HG03064 (cell line): Measurements from ENCODE around the gene AR.
"Not testable (repeated sequence)": the region's sequence is repeated elsewhere in the genome, so short reads cannot be mapped to it uniquely, and the experiment has no call there.

Experiments
- ATAC-seq: cut with Tn5 transposase; IDR thresholded peaks from one replicate; pipeline ENCODE4 v1.9.1; 2021; ENCODE audit warnings: low read depth; ENCODE audit not compliant: unreplicated experiment

AR gene

GRCh38 chrX:67622053-67622585 is 78.3 kb downstream of the AR start:
- ATAC-seq = no peak

GRCh38 chrX:67624325-67624724 is 80.5 kb downstream of the AR start:
- ATAC-seq = no peak

GRCh38 chrX:67635424-67635823 is 91.6 kb downstream of the AR start:
- ATAC-seq = no peak

- ATAC-seq = no peak
Observed at GRCh38 chrX:67636532-67636931, 92.7 kb downstream of the AR start.

- not testable (repeated sequence) for ATAC-seq
Observed at GRCh38 chrX:67637293-67637692, 93.5 kb downstream of the AR start.

GRCh38 chrX:67648361-67648760 is 104.5 kb downstream of the AR start:
- ATAC-seq = no peak

GRCh38 chrX:67651437-67652142 is 107.8 kb downstream of the AR start:
- no peak for ATAC-seq

- no peak for ATAC-seq
Observed at GRCh38 chrX:67652543-67652942, 108.7 kb downstream of the AR start.

- no peak for ATAC-seq
Observed at GRCh38 chrX:67654301-67654700, 110.5 kb downstream of the AR start.

GRCh38 chrX:67665583-67665982 is 121.8 kb downstream of the AR start:
- ATAC-seq = no peak

GRCh38 chrX:67670717-67671116 is 126.9 kb downstream of the AR start:
- not testable (repeated sequence) for ATAC-seq

GRCh38 chrX:67673741-67674274 is 130.0 kb downstream of the AR start:
- ATAC-seq = no peak

GRCh38 chrX:67674741-67675140 is 130.9 kb downstream of the AR start:
- no peak for ATAC-seq

GRCh38 chrX:67684136-67684535 is 140.3 kb downstream of the AR start:
- no peak for ATAC-seq

GRCh38 chrX:67692246-67692645 is 148.4 kb downstream of the AR start:
- ATAC-seq = no peak

- no peak for ATAC-seq
Observed at GRCh38 chrX:67693928-67694327, 150.1 kb downstream of the AR start.

GRCh38 chrX:67697452-67697851 is 153.6 kb downstream of the AR start:
- ATAC-seq = no peak

GRCh38 chrX:67700602-67701001 is 156.8 kb downstream of the AR start:
- ATAC-seq = no peak

GRCh38 chrX:67714004-67714403 is 170.2 kb downstream of the AR start:
- no peak for ATAC-seq

GRCh38 chrX:67717571-67717970 is 173.8 kb downstream of the AR start:
- ATAC-seq = no peak

- ATAC-seq = no peak
Observed at GRCh38 chrX:67718926-67719325, 175.1 kb downstream of the AR start.

- ATAC-seq = no peak
Observed at GRCh38 chrX:67720344-67720743, 176.5 kb downstream of the AR start.
